Left colon (tissue), 2 donors: ENCODE results near the gene ZNF695. TPM values are rescaled to one million over a fixed set of nuclear protein-coding genes. Genes with fewer than 3 reads are reported as not detected.
A peak's percentile ranks its signal among the peaks of the same experiment; 100 is the strongest.

Experiments
- ATAC-seq: fragments of 200-7000 bp; cut with Tn5 transposase; one replicate; pipeline ENCODE4 v1.9.1; 2020; ENCODE audit warnings: mild to moderate bottlenecking, moderate library complexity
- DNase-seq, 2 donors: peaks; one replicate each; pipeline ENCODE4 v3.0.0-alpha.2; 2020
- intact Hi-C, 2 donors: fragments of 100-400 bp; cut with DNase I in 1 of 2; cut with micrococcal nuclease in 1 of 2; formaldehyde crosslinking; loops; one replicate each; pipeline versions ENCODE4 v1.11.2 to v1.14.0; 2022; cut with DNase I, micrococcal nuclease
- total RNA-seq, 2 donors: library from RNA; stranded (reverse); fragmentation: NEBNext Ultra II Directional; extraction: Animal tissue kit (Norgen Biotek cat#: 25700); gene quantifications; one replicate each; pipeline ENCODE4 v1.2.1, GENCODE V29; 2021
- donor health status: DM: no; HTN: no; CAD: no.
- donor health status: DM: yes; HTN: yes; CAD: no.

ZNF695 gene
- total RNA-seq, 2 donors from 2014 or later: 1.1 to 1.7 TPM

- intact Hi-C loops: no loop called here
- ATAC-seq: no peak
- no peak for DNase-seq
Measured at GRCh38 chr1:246969621-246970020, 38.2 kb downstream of the ZNF695 start.

- no peak for ATAC-seq
- no peak for DNase-seq
- intact Hi-C loops: no loop called here
Measured at GRCh38 chr1:246966502-246966901, 41.4 kb downstream of the ZNF695 start.

GRCh38 chr1:246959944-246960693, 47.7 kb downstream of the ZNF695 start:
- DNase-seq: no peak
- intact Hi-C loops: no loop called here
- no peak for ATAC-seq

GRCh38 chr1:246954126-246954525, 53.7 kb downstream of the ZNF695 start:
- intact Hi-C loops: no loop called here
- DNase-seq: no peak
- no peak for ATAC-seq

GRCh38 chr1:246951413-246951812, 56.4 kb downstream of the ZNF695 start:
- no peak for ATAC-seq
- intact Hi-C loops: no loop called here

GRCh38 chr1:246949956-246950355, 57.9 kb downstream of the ZNF695 start:
- intact Hi-C loops: no loop called here
- DNase-seq (no peak), ATAC-seq (no peak)

More at GRCh38 chr1:246951413-246951812, 56.4 kb downstream of the ZNF695 start:
- DNase-seq: no peak

GRCh38 chr1:246947255-246947654, 60.6 kb downstream of the ZNF695 start:
- ATAC-seq (no peak), DNase-seq (peak in 1 of 2 donors; percentile 44)
- intact Hi-C loops: no loop called here

- intact Hi-C loops: no loop called here
- no peak for DNase-seq
- ATAC-seq: no peak
Measured at GRCh38 chr1:246946366-246946765, 61.5 kb downstream of the ZNF695 start.

Other genes with a start within 250 kb of the ZNF695 start
- 10 to 100 TPM; 23.7 to 23.8 TPM for gene AHCTF1, start 76.1 kb downstream of the ZNF695 start, total RNA-seq
- 1 to 10 TPM; 2.0 to 2.3 TPM for gene ZNF670, start 70.8 kb upstream of the ZNF695 start, total RNA-seq
- 1 to 10 TPM; 4.9 to 5.9 TPM for gene ZNF669, start 96.3 kb upstream of the ZNF695 start, total RNA-seq
- 10 to 100 TPM; 36.9 to 62.3 TPM for gene ZNF124, start 164.0 kb upstream of the ZNF695 start, total RNA-seq
- gene VN1R5, start 248.0 kb upstream of the ZNF695 start, total RNA-seq: not detected